Lower leg skin (tissue), 4 donors: ENCODE results near the gene DOCK11. TPM values are rescaled to one million over a fixed set of nuclear protein-coding genes. Genes with fewer than 3 reads are reported as not detected.
A peak's percentile ranks its signal among the peaks of the same experiment; 100 is the strongest.

Experiments
- DNase-seq, 2 donors: peaks; one replicate each; pipeline ENCODE4 v3.0.0-alpha.2; 2019; ENCODE audit warnings: low spot score in 2 of 2
- H3K4me3 ChIP-seq: fragments of 200-600 bp; sonication (generic); 2 replicates; pipeline ENCODE4 v1.5.1; 2017; ENCODE audit warnings: mild to moderate bottlenecking, low read depth; ENCODE audit not compliant: poor library complexity, severe bottlenecking
- POLR2A ChIP-seq, 2 donors: fragments of 450-650 bp; IDR thresholded peaks; one replicate each; pipeline ENCODE4 v1.6.1; 2016 to 2017; ENCODE audit warnings: antibody characterized with exemption in 2 of 2, mild to moderate bottlenecking in 1 of 2, moderate library complexity in 1 of 2
- WGBS, 2 donors: methylation state at CpG; one replicate each; pipeline ENCODE4 v1.1.5; 2018; 5-methylcytosine and 5-hydroxymethylcytosine counted together
- intact Hi-C: fragments of 100-400 bp; cut with DNase I; formaldehyde crosslinking; loops from one replicate; pipeline ENCODE4 v1.15.0; 2023; ENCODE audit warnings: low total_unique reads
- total RNA-seq, 4 donors: library from RNA; depleted of rRNA; stranded (reverse); fragments of >200 nt; gene quantifications; one replicate each; pipeline ENCODE4 v1.1.0, GENCODE V29; 2016
- TF ChIP-seq, protein P1 (sequence below), 3 donors: fragments of 450-650 bp; IDR thresholded peaks; one replicate each; pipeline ENCODE4 v1.5.1; 2016; ENCODE audit warnings: antibody characterized with exemption in 3 of 3, mild to moderate bottlenecking in 3 of 3, moderate library complexity in 2 of 3

The DOCK11 gene
- total RNA-seq, 4 donors from 2014 or later = 3.5 to 11.1 (median 5.5) TPM

DNA sequence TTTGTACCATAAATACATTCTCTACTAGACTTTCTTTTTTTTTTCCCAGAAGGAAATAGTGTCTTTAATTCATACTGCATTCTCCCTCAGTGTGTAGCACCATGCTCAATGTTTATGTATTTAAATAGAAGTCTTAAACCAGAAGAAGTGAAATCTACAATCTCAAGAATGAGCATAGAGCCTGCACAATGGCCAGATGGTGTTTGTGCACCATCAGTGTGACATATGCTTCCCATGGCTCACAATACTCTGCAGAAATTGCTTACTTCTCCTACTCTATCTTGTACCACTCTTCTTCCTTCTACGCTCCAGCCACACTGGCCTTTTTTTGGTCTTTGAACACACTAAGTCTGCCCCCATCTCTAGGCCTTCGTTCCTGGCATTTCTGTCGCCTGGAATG is 2.6 kb upstream of the DOCK11 start:
- WGBS, 2 donors = 74 to 93% methylated on average over 3 of the region's 3 CpGs

DNA sequence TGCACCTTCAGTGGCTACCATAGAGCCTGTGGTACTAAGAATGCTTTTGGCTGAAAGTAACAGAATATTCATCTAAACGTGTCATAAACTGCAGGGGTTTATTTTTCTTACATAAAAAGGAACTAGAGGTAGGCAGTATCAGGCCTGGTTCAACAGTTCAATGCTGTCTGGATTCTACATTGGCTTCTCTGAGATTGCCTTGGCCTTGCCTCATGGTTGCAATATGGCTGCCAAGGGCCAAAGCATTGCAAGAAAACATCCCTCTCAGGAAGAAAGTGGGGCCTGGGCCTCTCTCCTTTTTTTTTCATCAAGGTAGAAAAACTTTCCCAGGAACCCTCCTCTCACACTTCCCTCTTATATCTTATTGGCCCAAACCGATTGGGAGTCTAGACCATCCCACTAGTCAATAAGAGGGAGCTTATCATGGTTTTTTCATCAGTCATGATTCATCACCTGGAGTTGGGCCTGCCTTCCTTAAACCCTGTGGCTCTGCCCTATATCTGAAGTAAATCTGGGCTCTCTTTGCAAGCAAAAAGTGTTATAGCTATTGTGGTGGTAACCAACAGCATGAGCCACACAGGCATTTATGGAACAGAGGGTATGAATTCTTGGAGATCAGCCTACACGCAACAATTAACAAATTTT is 1.8 kb upstream of the DOCK11 start:
- intact Hi-C loops = no loop called here
- WGBS, 2 donors = 55 to 74% methylated on average over 3 of the region's 3 CpGs
- no peak for TF ChIP-seq POLR2A (IDR thresholded peaks at IDR 0.05)
- TF ChIP-seq, protein P1, sequence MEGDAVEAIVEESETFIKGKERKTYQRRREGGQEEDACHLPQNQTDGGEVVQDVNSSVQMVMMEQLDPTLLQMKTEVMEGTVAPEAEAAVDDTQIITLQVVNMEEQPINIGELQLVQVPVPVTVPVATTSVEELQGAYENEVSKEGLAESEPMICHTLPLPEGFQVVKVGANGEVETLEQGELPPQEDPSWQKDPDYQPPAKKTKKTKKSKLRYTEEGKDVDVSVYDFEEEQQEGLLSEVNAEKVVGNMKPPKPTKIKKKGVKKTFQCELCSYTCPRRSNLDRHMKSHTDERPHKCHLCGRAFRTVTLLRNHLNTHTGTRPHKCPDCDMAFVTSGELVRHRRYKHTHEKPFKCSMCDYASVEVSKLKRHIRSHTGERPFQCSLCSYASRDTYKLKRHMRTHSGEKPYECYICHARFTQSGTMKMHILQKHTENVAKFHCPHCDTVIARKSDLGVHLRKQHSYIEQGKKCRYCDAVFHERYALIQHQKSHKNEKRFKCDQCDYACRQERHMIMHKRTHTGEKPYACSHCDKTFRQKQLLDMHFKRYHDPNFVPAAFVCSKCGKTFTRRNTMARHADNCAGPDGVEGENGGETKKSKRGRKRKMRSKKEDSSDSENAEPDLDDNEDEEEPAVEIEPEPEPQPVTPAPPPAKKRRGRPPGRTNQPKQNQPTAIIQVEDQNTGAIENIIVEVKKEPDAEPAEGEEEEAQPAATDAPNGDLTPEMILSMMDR (IDR thresholded peaks at IDR 0.05) = no peak
- H3K4me3 ChIP-seq = no peak overlapping the region
- peak in 1 of 2 donors; percentile 37 for DNase-seq

More for the DNA sequence above, 2.6 kb upstream of the DOCK11 start:
- intact Hi-C loops = no loop called here
- no peak for DNase-seq
- TF ChIP-seq, protein P1 (IDR thresholded peaks at IDR 0.05) = no peak
- no peak for TF ChIP-seq POLR2A (IDR thresholded peaks at IDR 0.05)
- H3K4me3 ChIP-seq = no peak overlapping the region

DNA sequence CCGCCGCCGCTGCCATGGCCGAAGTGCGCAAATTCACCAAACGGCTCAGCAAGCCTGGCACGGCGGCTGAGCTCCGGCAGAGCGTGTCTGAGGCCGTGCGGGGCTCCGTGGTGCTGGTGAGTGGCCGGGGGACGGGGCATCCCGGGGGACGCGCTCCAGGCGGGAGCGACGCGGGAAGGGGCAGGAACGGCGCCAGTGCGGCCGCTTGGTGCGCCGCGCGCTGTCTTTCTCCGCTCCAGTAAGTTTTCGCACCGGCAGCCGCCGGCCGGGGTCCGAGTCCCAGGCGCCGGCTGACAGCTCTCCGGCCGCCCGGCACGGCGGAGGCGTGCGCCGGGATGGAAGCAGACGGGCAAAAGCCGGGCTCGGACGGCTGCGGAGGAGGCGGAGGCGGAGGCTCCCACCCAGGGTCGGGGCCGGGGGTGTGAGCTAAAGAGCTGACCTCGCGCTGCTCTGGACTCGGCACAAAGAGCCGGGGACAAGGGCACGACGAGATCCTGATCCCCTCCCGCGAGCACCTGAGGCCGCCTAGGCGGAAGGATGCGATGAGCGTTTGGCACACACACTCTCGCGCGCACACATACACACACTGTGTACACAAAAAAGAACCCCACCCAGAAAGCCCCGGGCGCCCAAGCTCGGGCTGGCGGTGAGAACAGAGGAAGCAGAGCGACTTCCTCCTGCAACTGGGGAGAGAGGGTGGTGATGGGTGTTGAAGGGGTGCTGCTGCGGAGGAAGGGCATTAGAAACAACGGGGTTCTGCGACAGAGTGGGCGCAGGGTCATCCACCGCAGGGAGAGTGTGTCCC is 545 bp downstream of the DOCK11 start:
- DNase-seq = peak; percentile 29 to 90
- TF ChIP-seq, protein P1 (IDR thresholded peaks at IDR 0.05) = no peak
- TF ChIP-seq POLR2A (IDR thresholded peaks at IDR 0.05) = no peak
- 2 to 52% methylated on average over 28 to 74 of the region's 81 CpGs for WGBS, 2 donors
- H3K4me3 ChIP-seq = peak overlapping the region; percentile 55
- intact Hi-C loops = no loop called here

DNA sequence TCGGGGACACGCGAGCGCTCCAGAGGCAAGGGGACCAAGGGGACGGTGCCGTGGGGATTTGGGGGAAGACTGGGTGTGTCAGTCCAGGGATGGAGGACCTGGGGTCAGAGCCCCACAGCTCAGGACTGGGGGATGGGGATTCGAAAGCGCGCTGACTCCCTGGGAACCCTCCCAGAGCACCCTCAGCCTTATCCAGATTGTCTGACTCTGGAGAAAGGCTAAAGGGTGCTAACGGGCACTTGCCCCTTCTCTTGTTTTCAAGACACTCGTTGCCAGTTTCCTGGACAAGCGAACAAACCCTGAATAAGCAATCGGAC is 1.1 kb downstream of the DOCK11 start:
- whole genome bisulfite sequencing, 2 donors = 7 to 42% methylated on average over 12 to 13 of the region's 13 CpGs

DNA sequence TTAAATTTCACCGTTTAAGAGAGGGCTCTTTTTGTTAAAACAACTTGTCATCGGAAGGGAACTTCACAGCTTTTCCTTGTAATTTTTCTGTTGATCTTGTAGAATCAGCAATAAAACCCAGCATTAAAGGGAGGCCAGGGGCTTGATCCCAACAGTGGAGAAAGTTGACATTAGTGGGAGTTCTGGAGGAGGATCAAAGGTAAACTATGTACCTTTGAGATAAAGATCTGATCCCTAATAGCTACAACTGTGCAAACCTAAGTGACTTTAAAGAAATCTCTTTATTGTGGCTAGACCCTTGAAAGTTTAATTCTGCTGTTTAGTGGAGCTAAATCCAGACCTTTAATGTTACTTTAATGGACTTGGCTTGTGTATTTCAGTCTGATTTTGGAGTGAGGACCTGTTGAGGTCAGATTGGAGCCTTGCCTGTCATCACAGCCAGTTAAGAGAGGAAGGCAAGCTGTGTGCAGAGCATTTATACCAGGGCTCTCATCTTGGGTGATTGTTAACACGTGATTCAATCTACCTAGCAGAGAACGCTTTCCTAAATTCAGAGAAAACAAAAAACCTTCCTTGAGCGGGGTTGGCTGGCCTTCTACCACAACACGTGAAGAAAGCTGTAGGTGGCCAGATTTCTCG is 1.7 kb downstream of the DOCK11 start:
- TF ChIP-seq POLR2A (IDR thresholded peaks at IDR 0.05) = no peak
- H3K4me3 ChIP-seq = no peak overlapping the region
- WGBS, 2 donors = 45 to 49% methylated on average over 7 of the region's 7 CpGs
- intact Hi-C loops = no loop called here
- DNase-seq = no peak

More for the DNA sequence above, 1.1 kb downstream of the DOCK11 start:
- no peak for DNase-seq
- no peak for TF ChIP-seq POLR2A (IDR thresholded peaks at IDR 0.05)
- TF ChIP-seq, protein P1 (IDR thresholded peaks at IDR 0.05) = no peak
- intact Hi-C loops = no loop called here
- H3K4me3 ChIP-seq = peak overlapping the region; percentile 55

DNA sequence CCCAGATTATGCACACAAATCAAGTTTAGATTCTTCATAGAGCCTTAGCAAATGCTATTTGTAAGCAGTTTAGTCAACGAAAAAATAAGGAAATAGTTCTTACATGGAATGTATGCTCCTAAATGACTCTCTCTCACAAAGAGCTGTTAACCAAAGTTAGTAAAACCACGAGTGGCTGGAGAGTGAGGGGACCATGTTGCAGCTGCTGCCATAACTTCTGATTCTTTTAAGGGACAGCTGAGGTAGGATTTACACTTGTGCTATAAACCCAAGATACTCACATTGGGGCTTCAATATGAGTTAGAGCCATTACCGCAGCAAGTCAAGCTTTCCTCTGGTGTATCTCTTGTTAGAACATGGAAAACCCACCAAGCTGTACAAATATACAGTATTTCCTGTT is 2.7 kb downstream of the DOCK11 start:
- no peak overlapping the region for H3K4me3 ChIP-seq
- intact Hi-C loops = no loop called here
- TF ChIP-seq, protein P1 (IDR thresholded peaks at IDR 0.05) = no peak
- no peak for TF ChIP-seq POLR2A (IDR thresholded peaks at IDR 0.05)
- no peak for DNase-seq
- 64 to 72% methylated on average over 3 of the region's 3 CpGs for WGBS, 2 donors
